ENCODE measurements around the gene SP2.
A peak's percentile ranks its signal among the peaks of the same experiment; 100 is the strongest.

Gene SP2

DNA sequence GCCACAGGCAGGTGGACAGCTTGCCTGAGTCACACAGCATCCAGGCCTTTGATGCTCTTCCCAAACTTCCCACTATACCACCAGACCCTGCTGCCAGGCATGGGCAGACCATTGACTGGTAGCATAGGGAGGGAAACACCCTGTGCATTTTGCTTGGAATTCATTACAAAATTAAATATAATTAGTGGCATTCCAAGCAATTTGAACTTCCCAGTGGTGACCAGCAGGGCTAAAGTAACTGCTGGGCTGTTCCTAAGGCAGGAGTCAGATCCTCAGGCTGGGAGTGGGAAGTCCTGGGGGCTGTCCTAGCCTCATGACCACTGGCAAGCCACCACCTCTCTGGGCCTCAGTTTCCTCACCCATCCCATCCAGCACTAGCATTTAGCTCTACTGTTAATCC is 57.9 kb downstream of the SP2 start:
- DNase-seq: no peak

DNA sequence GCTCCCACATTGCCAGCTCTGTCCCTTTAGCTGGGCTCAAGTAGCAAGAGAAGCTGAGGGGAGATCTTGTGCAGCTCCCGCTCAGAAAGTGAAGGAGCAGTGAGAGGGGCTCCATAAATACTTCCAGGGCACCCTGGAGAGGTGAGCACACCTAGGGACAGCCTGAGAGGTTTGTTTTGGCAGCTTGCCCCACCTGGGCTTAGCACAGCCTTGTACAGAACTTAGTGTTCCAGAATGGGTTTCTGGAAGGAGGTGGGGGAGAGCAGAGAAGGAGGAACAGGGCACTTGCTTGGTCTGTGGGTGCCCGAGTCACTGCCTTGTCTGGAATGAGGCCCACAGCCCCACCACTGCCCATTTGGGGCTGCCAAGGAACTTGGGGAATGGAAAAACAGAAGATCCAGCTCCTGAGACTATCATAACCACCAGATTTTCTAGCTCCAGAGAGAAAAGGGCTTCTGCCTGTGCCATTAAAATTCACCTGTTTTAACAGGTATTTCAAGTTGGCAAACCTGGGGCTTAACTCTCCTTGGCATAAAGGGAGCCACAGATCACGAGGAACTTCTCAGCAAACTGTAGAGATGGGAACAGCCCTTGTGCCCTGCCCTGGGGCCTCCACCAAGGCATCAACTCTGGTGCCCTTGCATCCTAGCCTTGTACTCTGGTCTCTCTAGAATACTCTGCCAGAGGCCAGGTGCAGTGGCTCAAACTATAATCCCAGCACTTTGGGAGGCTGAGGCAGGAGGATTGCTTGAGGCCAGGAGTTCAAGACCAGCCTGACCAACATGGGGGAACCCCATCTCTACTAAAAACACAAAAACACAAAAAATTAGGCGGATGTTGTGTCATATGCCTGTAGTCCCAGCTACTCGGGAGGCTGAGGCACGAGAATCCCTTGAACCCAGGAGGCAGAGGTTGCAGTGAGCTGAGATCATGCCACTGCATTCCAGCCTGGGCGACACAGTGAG is 59.7 kb downstream of the SP2 start:
- no peak for DNase-seq

DNA sequence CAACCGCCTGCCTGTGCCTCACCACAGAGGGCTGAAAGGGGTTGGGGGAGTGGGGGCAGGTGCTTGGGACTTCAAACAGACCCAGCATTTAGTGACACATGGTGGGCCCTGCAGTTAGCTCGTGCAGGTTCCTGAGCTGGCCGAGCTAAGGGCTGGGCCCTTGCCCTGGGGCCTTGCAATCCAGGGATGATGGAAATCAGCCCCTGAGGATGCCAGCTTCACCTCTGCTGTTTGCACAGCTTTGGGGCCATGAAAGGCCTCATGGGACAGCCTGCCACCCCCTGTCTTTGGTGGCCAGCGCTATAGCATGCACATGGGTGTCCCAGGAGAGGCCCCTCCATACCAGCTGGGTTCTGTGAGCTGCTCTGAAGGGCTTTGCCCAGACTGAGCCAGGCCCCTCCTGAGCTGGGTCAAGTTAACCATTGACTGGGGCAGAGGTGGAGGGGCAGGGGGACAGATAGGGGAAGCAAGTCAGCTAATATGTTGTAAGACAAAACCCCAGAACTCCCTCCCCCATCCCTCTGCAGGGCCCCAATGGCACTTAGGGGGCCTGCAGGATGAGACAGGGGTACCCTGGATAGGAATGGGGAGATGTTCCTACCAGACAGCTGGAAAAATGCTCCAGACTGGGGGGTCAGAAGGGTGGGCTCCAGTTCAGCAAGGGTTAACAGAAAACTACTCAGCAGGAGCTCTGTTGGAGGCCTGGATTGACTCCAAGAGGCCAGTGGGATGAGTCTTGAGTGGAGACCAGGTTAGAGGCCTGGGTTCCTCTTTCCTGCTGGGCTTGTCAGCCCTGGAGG is 61.0 kb downstream of the SP2 start:
- DNase-seq: no peak

DNA sequence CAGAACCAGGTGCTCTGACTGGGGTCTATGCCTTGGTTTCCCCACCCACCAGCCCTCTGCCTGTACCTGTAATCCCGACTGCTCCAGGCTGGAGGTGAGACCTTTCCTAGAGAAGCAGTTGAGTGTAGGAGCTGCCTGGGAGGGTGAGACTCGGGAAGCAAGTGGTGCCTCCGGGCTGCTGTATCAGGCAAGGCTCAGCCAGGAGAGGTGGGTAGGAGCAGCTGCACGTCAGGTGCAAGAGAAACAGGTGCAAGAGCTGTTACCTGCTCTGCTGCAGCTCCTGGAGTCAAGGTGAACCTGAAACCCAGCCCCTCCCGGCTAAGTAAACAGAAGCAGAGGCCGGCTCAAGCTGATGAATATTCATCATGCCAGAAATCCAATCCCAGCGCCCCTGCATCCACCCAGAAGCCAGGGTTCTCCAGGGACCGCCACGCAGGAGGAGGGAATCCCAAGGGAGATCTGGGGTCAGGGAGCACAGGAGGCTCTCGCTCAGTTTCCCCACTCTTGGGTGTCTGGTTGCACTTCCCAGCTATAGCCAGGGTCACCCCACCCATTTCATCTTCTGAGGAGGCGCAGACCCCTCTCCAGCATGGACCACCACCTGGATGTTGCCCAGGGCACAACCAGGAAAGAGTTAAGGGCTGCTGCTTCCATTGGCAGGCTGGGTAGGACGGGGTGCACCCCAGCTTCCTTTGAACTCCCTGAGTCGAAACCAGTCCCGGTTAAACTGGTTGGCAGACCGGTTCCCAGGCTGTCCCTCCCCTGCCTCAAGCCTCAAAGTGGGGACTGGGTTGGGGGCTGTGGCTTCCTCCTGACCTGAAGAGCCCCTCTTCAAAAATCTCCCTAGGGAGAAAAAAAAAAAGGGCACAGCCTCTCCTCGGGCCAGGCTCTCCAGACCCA is 61.8 kb downstream of the SP2 start, which contains the start of gene PRR15L:
TSS of gene PRR15L (minus strand) at position 293 of the 900 bp plus-strand sequence. CDS start 4,649 bp downstream, outside the sequence.
- no peak for DNase-seq

DNA sequence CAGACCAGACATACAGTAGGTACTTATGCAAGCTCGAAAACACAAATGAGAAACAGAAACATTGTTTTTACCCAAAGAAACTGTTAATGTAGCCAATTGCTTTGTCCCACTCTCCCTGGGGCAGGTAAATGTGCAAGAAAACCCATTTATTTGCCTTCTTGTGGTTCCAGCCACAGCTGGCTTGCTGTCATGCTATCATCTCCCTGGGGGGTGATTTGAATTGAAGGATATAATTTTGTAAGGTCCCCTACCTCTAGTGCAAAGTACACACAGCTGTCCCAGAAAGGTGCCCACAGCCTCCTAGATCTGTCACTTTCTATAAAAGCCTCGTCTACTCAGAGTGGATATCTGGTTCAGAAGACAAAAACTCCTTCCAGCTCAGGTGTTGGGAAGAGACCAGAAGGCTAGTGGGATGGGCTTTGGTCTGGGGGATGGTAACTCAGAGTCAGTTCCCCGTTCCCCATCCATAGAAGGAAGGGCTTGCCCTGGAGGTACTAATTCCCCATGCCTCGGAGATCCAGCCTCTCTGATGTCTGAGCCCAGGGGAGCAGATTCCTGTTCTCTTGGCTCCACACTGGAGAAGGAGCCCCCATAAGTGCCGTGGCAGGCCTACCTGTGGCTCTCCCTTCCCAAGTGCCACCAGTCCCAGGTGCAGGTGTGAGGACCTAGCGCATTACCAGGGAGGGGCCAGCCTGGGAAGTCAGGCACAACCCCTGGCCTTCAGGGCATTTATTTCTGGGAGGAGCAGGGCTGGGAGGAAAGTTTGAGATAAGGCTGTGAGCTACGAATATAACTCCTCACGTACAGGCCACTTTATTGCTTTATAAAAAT is 64.0 kb downstream of the SP2 start:
- no peak for DNase-seq

DNA sequence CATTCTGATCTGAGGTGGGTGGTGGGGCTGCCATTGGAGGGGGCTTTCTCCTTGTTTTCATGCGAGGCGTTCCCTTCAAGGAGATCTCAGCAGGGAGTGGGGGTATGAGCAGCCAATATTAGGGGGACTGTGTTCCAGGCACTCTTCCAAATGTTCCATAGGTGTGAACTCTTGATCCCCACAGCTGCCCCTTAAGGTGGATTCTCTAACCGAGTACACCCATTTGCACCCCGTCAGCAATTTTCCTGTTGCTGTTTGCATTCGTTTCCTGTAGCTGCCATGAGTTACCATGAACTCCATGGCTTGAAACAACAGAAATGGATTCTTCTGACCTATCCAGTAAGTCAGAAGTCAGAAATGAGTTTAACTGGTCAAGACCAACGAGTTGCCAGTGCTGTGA is 65.4 kb downstream of the SP2 start:
- no peak for DNase-seq

DNA sequence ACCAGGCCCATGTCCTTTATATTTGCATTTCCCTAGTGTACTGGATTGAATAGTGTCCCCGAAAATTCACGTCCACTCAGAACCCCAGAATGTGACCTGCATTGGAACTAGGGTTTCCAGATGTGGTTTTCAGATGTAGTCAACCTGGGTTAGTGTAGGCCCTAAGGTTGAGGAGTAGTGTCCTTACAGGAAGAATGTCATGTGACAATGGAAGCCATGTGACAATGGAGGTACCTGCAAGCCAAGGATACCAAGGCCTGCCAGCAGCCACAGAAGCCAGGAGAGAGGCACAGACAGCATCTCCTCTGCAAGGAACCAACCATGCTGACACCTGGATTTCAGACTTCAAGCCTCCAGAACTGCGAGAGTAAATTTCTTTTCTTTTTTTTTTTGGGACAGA is 66.9 kb downstream of the SP2 start:
- no peak for DNase-seq

DNA sequence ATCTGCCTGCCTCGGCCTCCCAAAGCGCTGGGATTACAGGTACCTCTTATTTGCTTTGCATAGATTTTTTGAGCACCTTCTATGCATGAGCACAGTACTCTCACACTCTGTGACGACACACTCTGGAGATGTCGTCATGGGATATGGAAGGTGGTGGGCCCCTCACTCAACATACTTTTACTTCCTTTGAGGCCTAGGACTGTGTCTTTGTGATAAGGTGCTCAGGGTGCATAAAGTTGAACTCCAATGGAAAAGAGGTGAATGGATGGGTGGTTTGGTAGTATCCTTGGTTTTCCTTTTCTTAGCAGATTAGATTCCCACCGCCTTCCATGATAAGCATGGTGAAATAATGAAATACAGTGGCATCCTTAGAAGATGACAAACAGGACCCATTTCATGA is 68.8 kb downstream of the SP2 start:
- no peak for DNase-seq

DNA sequence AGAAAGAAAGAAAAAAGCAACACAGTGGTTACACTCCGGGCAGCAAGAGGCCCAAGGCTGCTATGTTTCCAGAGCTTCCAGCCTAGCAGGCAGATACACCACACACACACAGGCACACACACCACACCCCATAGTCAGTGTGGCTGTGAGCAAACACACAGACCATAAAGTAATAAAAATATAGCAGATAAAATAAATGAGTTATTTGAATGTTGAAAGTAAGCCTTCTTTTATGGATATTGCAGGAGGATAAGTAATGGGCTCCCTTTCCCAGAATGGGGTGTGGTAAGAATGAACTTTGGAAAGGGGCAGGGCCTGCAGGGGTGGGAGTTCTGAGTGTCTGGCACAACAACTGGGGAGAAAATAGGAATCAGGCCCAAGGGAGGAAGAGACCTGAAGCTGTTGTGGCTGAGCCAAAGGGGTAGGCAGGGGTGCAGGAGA is 70.1 kb downstream of the SP2 start:
- no peak for DNase-seq

DNA sequence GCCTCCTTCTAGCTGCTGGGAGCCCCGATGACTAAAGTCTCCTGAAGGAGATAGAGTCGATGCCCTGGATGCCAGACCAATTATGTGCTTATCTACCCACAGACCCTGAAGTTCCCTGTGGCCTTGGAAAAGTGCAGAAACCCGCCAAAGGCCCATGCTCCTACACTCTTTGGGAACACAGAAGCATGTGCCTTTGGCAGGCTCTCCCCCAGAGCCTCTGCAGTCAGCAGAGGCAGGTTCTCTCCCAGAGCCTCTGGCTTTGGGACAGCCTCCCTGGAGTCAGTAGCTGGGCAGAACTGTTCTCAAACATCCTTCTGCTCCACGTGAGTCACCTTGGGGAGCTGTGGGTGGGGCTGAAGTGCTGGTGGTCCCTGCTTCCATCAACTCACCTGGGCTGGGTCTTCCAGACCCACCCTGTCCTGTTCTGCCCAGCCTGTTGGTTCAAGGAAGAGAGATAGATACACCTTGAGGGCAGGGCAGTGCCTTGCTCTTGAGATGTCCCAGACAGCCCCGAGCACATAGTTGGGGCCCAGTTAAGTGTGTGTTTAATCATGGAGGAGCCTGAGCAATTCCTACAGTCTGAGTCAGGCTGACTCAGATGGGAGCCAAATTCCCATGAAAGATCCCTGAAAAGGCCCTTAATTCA is 71.7 kb downstream of the SP2 start:
- no peak for DNase-seq

DNA sequence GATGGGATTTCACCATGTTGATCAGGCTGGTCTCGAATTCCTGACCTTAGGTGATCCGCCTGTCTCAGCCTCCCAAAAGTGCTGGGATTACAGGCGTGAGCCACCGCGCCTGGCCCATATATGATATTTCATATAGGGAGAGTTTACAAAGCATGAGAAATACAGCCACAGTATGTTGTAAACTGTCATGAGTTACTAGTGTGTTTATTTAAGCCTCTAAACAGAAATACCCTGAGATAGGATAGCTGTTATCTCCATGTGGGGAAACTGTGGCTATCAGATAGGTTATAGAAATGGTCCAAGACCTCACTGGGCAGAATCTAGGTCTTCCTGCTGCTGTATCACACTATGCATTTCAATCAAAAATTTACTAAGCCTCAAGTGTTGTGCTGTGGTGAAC is 72.8 kb downstream of the SP2 start:
- no peak for DNase-seq

DNA sequence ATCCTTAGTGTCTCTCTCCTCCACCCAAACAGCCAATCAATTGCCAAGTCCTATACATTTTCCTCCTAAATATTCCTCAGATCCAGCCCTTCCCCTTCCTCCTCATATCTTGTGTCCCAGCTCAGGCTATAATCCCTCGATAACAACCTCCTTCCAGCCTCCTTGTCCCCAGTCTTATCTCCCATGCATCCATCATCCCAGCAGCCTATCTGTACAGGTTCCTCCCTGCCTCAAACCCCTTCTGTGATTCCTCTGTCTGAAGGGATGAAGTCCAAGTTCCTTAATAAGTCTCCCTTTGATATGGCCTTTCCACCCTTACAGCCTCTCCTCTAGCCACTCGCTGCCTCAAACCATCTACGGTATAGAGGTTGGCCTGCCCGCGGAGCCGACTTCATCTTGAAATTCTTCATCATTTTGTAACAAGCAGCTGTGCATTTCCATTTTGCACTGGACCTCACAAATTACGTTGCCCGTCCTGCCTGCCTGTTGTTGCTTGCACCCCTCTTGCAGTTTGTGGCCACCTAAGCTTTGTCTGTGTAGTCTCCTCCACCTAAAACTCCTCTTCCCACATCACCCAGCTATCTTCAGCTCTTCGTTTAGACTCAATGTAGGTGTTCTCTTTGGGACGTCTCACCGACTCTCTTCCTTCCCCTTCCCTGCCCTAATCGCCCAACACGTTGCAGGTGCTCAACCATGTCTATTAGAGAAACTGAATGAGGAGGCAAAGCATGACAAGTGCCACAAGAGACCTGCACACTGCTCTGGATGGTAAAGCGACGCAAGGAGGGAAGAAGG is 74.1 kb downstream of the SP2 start:
- no peak for DNase-seq

DNA sequence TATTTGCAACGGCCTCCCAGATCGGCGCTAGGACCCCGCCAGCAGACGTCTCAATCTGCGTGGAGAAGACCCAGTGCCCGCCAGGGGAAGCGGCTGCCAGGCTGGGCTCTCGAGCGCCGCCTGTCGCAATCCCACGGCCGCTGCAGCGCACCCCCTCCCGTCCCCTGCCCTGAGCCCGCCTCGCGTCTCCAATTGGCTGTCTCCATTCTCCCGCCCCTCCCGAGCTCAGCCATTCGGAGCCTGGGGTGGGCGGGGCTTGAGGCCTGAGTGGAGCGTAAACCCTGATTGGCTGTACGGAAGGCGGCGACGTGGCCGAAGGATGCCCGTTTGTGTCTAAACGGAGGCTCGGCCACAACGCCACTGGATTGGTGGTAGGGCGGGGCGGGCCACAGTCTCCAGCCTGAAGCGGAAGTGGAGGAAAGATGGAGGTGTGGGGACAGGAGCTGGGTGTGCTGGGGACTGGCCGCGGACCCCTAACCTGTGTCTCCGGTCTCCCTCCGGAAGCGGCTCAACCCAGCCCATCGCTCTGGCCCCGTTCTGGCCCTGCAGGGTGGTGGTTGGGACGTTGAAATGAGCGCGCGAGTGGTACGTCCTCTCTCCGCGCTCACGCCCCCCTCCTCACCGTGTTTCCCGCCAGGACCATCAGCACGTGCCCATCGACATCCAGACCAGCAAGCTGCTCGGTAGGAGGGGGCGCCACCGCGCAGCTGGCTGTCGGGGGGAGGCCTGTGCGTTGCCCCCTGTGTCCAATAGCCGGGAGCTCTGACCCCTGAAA is 74.9 kb downstream of the SP2 start, which contains the start of gene CDK5RAP3:
TSS of gene CDK5RAP3 (plus strand) at position 389 of the 775 bp plus-strand sequence. CDS start at position 423, 34 bp downstream.
- peak; percentile 100 for DNase-seq

DNA sequence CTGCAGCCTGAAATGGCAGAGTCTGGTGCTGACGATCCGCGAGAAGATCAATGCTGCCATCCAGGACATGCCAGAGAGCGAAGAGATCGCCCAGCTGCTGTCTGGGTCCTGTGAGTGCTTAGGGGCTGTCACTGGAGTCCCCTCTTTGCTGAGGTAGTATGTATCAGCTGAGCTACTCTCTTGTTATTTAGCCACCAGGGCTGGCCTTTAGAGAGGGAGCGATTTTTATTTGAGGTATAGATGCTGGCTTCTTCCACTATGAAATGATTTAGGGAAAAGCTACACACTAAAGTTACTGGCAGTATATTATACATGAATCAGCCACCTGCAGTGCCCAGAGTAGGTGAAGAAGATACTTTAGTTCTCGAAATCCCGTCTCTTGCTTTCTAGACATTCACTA is 77.5 kb downstream of the SP2 start:
- no peak for DNase-seq

DNA sequence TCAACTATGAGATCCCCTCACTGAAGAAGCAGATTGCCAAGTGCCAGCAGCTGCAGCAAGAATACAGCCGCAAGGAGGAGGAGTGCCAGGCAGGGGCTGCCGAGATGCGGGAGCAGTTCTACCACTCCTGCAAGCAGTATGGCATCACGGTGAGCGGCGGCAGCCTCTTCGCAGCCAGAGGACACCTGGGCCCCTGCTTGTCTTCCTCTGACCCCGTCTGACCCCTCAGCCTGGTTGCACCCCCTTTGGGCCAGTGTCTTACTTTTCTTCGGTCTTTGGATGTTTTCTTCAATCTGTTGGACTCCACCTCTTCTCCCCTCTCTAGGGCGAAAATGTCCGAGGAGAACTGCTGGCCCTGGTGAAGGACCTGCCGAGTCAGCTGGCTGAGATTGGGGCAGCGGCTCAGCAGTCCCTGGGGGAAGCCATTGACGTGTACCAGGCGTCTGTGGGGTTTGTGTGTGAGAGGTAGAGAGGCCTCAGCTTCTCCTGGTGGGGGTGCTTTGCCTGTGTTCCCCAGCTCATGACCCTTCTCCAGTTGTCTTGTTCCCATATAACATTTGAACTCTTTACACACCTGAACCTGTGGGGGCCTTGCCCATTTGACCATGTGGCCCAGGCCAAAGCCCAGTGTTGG is 79.3 kb downstream of the SP2 start:
- no peak for DNase-seq

DNA sequence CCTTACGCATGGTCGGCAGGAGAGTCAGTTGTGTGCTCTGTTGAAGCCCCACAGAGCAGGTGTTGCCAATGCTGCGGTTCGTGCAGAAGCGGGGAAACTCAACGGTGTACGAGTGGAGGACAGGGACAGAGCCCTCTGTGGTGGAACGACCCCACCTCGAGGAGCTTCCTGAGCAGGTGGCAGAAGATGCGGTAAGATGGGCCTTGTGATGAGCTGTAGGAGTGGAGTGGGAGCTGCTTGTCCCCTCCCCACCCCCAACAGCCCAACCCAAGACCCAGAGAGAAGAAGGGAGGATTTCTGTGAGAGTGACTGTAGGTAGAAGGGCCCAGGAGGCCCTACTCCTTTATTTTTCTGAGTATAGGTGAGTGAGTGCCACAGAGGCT is 79.8 kb downstream of the SP2 start:
- DNase-seq: no peak

DNA sequence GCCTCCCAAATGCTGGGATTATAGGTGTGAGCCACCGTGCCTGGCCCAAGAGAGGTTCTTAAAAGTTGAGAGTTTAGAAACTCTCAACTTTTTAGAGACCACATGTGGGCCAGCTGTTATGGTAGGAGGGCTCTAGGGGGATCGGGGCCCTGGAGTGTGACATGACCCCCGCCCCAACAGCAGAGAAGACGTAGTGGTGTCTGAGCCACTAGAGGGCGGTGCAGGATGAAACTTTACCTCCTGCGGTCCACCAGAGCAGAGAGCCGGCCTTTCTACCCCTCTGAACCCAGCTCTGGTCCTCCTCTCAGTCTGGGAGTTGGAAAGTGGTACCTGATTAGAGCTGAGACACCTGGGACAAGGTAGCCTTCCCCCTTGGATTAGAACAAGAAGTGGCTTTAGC is 82.3 kb downstream of the SP2 start:
- peak; percentile 76 for DNase-seq
